Astrocyte (in vitro differentiated cells and primary cell): ENCODE data around the gene SPATA6. TPM values are rescaled to one million over a fixed set of nuclear protein-coding genes. Genes with fewer than 3 reads are reported as not detected.
A peak's percentile ranks its signal among the peaks of the same experiment; 100 is the strongest.

Experiments
- DNase-seq: peaks from one replicate; pipeline ENCODE4 v3.0.0-alpha.2; 2010; ENCODE audit warnings: low read depth
- FAIRE-seq: peaks from 2 replicates; lab custom pipeline; 2011; peaks lifted over from hg19 to GRCh38; lab: Jason Lieb, UNC
- H2AFZ ChIP-seq: 2 replicates; pipeline ENCODE4 v1.6.0; 2012; ENCODE audit warnings: low read depth, low read length, inconsistent platforms
- H3K27ac ChIP-seq: 2 replicates; pipeline ENCODE4 v1.5.1; 2011; ENCODE audit warnings: low read depth, low read length, inconsistent platforms
- H3K27me3 ChIP-seq: 2 replicates; pipeline ENCODE4 v1.6.0; 2011; ENCODE audit warnings: low read length, inconsistent platforms; ENCODE audit not compliant: insufficient read depth
- H3K36me3 ChIP-seq: 2 replicates; pipeline ENCODE4 v1.5.1; 2011; ENCODE audit warnings: low read length, inconsistent platforms; ENCODE audit not compliant: insufficient read depth
- H3K4me1 ChIP-seq: 2 replicates; pipeline ENCODE4 v1.5.1; 2011; ENCODE audit warnings: low read length, inconsistent platforms; ENCODE audit not compliant: insufficient read depth
- H3K4me2 ChIP-seq: 2 replicates; pipeline ENCODE4 v1.6.0; 2012; ENCODE audit warnings: low read length, inconsistent platforms
- H3K4me3 ChIP-seq: 2 replicates; pipeline ENCODE4 v1.5.1; 2011; ENCODE audit warnings: low read depth, mild to moderate bottlenecking, low read length, inconsistent platforms; ENCODE audit not compliant: insufficient read depth
- H3K79me2 ChIP-seq: 2 replicates; pipeline ENCODE4 v1.6.0; 2012; ENCODE audit warnings: mild to moderate bottlenecking, low read length, inconsistent platforms; ENCODE audit not compliant: insufficient read depth
- H3K9ac ChIP-seq: 2 replicates; pipeline ENCODE4 v1.6.0; 2012; ENCODE audit warnings: mild to moderate bottlenecking, low read length, inconsistent platforms
- H3K9me3 ChIP-seq: 2 replicates; pipeline ENCODE4 v1.5.1; 2012; ENCODE audit warnings: low read depth, mild to moderate bottlenecking, low read length, inconsistent platforms; ENCODE audit not compliant: insufficient read depth
- H4K20me1 ChIP-seq: 2 replicates; pipeline ENCODE4 v1.6.0; 2012; ENCODE audit warnings: low read length, inconsistent platforms; ENCODE audit not compliant: insufficient read depth
- H3K27ac Mint-ChIP-seq: one replicate; pipeline ENCODE4 v1.8.0; 2021; ENCODE audit warnings: mild to moderate bottlenecking, mixed read lengths; ENCODE audit not compliant: unreplicated experiment
- H3K27me3 Mint-ChIP-seq: one replicate; pipeline ENCODE4 v1.8.0; 2021; ENCODE audit warnings: low read depth, mixed read lengths; ENCODE audit not compliant: unreplicated experiment
- H3K36me3 Mint-ChIP-seq: one replicate; pipeline ENCODE4 v1.8.0; 2021; ENCODE audit warnings: low read depth, mixed read lengths; ENCODE audit not compliant: unreplicated experiment
- H3K4me1 Mint-ChIP-seq: one replicate; pipeline ENCODE4 v1.8.0; 2021; ENCODE audit warnings: low read depth, mixed read lengths; ENCODE audit not compliant: unreplicated experiment
- H3K4me3 Mint-ChIP-seq: one replicate; pipeline ENCODE4 v1.8.0; 2021; ENCODE audit warnings: mild to moderate bottlenecking, moderate library complexity, mixed read lengths; ENCODE audit not compliant: unreplicated experiment
- H3K9me3 Mint-ChIP-seq: one replicate; pipeline ENCODE4 v1.8.0; 2021; ENCODE audit warnings: mild to moderate bottlenecking, mixed read lengths; ENCODE audit not compliant: unreplicated experiment
- EZH2 ChIP-seq: IDR thresholded peaks from 2 replicates; pipeline ENCODE4 v1.6.1; 2012; ENCODE audit warnings: mild to moderate bottlenecking, low read length, inconsistent platforms; ENCODE audit not compliant: insufficient read depth
- total RNA-seq: library from RNA; stranded (reverse); gene quantifications from 2 replicates; pipeline ENCODE4 v1.2.1, GENCODE V29; 2021
- TF ChIP-seq, protein P1 (sequence below): IDR thresholded peaks from 2 replicates; pipeline ENCODE4 v1.5.1; 2011; ENCODE audit warnings: low read depth, mild to moderate bottlenecking, inconsistent platforms, low read length, moderate library complexity; ENCODE audit not compliant: insufficient read depth

Gene SPATA6
- total RNA-seq, 1 donor from 2014 or later, result 8.2 TPM

DNA sequence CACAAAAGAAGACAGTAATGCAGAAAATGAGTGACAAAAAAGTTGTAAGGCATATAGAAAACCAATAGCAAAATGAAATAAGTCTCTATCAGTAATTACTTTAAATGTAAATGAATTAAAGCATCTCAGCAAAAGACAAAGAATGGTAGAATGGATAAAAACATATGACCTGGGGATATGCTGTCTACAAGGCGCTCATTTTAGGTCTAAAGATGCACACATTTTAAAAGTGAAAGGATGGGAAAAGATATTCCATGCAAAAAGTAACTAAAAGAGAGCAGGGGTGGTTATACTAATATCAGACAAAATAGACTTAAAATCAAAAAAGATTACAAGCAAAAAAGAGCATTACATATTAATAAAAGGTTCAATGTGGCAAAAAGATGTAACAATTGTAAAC is 41.2 kb downstream of the SPATA6 start:
- H3K4me3 Mint-ChIP-seq, result no peak overlapping the region
- no peaks in the 10 kb centered on the region for H3K36me3 Mint-ChIP-seq
- H3K4me1 Mint-ChIP-seq, result no peaks in the 10 kb centered on the region
- no peak overlapping the region for H3K27ac Mint-ChIP-seq
- H4K20me1 ChIP-seq, result no peaks in the 10 kb centered on the region
- H3K9ac ChIP-seq, result no peak overlapping the region
- H3K9me3 ChIP-seq, result no peaks in the 10 kb centered on the region
- no peak for TF ChIP-seq EZH2
- TF ChIP-seq, protein P1, sequence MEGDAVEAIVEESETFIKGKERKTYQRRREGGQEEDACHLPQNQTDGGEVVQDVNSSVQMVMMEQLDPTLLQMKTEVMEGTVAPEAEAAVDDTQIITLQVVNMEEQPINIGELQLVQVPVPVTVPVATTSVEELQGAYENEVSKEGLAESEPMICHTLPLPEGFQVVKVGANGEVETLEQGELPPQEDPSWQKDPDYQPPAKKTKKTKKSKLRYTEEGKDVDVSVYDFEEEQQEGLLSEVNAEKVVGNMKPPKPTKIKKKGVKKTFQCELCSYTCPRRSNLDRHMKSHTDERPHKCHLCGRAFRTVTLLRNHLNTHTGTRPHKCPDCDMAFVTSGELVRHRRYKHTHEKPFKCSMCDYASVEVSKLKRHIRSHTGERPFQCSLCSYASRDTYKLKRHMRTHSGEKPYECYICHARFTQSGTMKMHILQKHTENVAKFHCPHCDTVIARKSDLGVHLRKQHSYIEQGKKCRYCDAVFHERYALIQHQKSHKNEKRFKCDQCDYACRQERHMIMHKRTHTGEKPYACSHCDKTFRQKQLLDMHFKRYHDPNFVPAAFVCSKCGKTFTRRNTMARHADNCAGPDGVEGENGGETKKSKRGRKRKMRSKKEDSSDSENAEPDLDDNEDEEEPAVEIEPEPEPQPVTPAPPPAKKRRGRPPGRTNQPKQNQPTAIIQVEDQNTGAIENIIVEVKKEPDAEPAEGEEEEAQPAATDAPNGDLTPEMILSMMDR, result no peak
- DNase-seq (no peak), FAIRE-seq (peak; percentile 32)
- no peaks in the 10 kb centered on the region for H3K4me1 ChIP-seq
- no peaks in the 10 kb centered on the region for H3K36me3 ChIP-seq
- no peaks in the 10 kb centered on the region for H3K27me3 ChIP-seq
- no peak overlapping the region for H3K4me3 ChIP-seq
- no peaks in the 10 kb centered on the region for H3K79me2 ChIP-seq
- no peak overlapping the region for H3K27ac ChIP-seq
- no peak overlapping the region for H3K4me2 ChIP-seq
- peaks cover 2% of the 10 kb centered on the region for H3K9me3 Mint-ChIP-seq
- H3K27me3 Mint-ChIP-seq, result no peaks in the 10 kb centered on the region
- no peak overlapping the region for H2AFZ ChIP-seq

DNA sequence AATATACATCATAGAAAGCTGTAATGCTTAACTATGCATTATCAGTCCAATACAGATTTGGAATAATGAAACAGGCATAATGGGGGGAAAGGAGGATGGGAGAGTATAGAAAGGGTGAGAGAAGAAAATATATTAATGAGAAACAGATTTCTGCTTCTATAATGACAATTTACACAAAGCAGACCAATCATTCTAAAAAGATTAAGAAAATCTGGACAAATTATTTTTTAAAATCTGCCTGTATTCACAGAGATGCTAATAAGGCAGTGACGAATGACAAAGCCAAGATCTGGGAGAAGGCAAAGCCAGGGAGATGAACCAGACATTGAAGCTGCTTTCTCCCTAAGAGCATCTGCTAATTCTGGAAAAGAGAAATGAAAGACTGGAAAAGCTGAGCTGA is 50.0 kb downstream of the SPATA6 start:
- H3K4me2 ChIP-seq, result no peak overlapping the region
- no peaks in the 10 kb centered on the region for H3K4me1 ChIP-seq
- no peak for TF ChIP-seq EZH2
- TF ChIP-seq, protein P1, result no peak
- H3K36me3 Mint-ChIP-seq, result no peaks in the 10 kb centered on the region
- DNase-seq (no peak), FAIRE-seq (no peak)
- H3K27me3 ChIP-seq, result no peaks in the 10 kb centered on the region
- no peaks in the 10 kb centered on the region for H3K27me3 Mint-ChIP-seq
- no peak overlapping the region for H3K27ac ChIP-seq
- no peak overlapping the region for H3K4me3 ChIP-seq
- no peak overlapping the region for H2AFZ ChIP-seq
- H3K4me3 Mint-ChIP-seq, result no peak overlapping the region
- H3K36me3 ChIP-seq, result no peaks in the 10 kb centered on the region
- no peak overlapping the region for H3K9ac ChIP-seq
- H3K27ac Mint-ChIP-seq, result no peak overlapping the region
- no peaks in the 10 kb centered on the region for H3K9me3 Mint-ChIP-seq
- no peaks in the 10 kb centered on the region for H3K79me2 ChIP-seq
- H4K20me1 ChIP-seq, result no peaks in the 10 kb centered on the region
- H3K4me1 Mint-ChIP-seq, result no peaks in the 10 kb centered on the region
- no peaks in the 10 kb centered on the region for H3K9me3 ChIP-seq

DNA sequence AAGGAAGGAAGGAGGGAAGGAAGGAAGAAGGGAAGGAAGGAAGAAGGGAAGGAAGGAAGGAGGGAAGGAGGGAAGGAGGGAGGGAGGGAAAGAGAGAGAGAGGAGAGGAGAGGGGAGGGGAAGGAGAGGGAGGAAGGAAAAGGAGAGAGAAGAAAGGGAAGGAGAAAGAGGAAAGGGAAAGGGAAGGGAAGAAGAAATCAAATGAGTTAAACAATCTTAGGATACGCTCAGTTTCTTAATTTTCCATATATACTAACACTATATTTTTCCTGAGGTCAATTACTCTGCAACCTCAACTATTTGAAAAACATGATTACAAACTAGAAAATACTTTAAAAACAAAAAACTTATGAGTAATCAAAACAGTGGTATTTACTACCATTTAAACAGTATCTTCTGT is 53.3 kb downstream of the SPATA6 start:
- Mint-ChIP-seq H3K27ac (no peak overlapping the region), H3K4me3 (no peak overlapping the region), H3K9me3 (no peaks in the 10 kb centered on the region), H3K27me3 (no peaks in the 10 kb centered on the region), H3K36me3 (no peaks in the 10 kb centered on the region), H3K4me1 (peaks cover 9% of the 10 kb centered on the region)
- Histone ChIP-seq H3K9me3 (no peaks in the 10 kb centered on the region), H3K27ac (no peak overlapping the region), H3K4me3 (no peak overlapping the region), H3K4me1 (no peaks in the 10 kb centered on the region), H3K9ac (no peak overlapping the region), H2AFZ (no peak overlapping the region), H4K20me1 (no peaks in the 10 kb centered on the region), H3K4me2 (no peak overlapping the region), H3K79me2 (no peaks in the 10 kb centered on the region), H3K36me3 (no peaks in the 10 kb centered on the region), H3K27me3 (no peaks in the 10 kb centered on the region)
- no peak for FAIRE-seq
- TF ChIP-seq EZH2, result no peak
- TF ChIP-seq, protein P1, result no peak
- DNase-seq, result no peak
